Uterus (tissue), 2 donors: Measurements from ENCODE around the gene HTR2A.

ENCODE experiments used
- CTCF ChIP-seq, 4 experiments: fragments of 200-600 bp in 2 of 4; fragments of 450-650 bp in 2 of 4; sonication (generic) in 2 of 4; IDR thresholded peaks; one replicate each; pipeline ENCODE4 v1.5.1; 2016 to 2019; ENCODE audit warnings: antibody characterized with exemption in 4 of 4, mild to moderate bottlenecking in 2 of 4, moderate library complexity in 1 of 4
- POLR2A ChIP-seq, 2 donors: fragments of 450-650 bp; IDR thresholded peaks; one replicate each; pipeline ENCODE4 v1.6.1; 2016; ENCODE audit warnings: antibody characterized with exemption in 2 of 2, mild to moderate bottlenecking in 1 of 2, moderate library complexity in 1 of 2

GRCh38 chr13:46885018-46885417, 11.8 kb downstream of the HTR2A start:
- TF ChIP-seq POLR2A (IDR thresholded peaks at IDR 0.05) (no peak), CTCF (IDR thresholded peaks at IDR 0.05) (no peak)
